ENCODE measurements around the gene PHF14.
"Not testable (repeated sequence)": the region's sequence is repeated elsewhere in the genome, so short reads cannot be mapped to it uniquely, and the experiment has no call there.

Gene PHF14

GRCh38 chr7:10973061-10973941 is at the start of gene PHF14:
Gene PHF14, plus strand, starts transcription at chr7:10973872. Its CDS starts 452 bp downstream, at chr7:10974324.
- TF ChIP-seq, protein P1, sequence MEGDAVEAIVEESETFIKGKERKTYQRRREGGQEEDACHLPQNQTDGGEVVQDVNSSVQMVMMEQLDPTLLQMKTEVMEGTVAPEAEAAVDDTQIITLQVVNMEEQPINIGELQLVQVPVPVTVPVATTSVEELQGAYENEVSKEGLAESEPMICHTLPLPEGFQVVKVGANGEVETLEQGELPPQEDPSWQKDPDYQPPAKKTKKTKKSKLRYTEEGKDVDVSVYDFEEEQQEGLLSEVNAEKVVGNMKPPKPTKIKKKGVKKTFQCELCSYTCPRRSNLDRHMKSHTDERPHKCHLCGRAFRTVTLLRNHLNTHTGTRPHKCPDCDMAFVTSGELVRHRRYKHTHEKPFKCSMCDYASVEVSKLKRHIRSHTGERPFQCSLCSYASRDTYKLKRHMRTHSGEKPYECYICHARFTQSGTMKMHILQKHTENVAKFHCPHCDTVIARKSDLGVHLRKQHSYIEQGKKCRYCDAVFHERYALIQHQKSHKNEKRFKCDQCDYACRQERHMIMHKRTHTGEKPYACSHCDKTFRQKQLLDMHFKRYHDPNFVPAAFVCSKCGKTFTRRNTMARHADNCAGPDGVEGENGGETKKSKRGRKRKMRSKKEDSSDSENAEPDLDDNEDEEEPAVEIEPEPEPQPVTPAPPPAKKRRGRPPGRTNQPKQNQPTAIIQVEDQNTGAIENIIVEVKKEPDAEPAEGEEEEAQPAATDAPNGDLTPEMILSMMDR (IDR thresholded peaks at IDR 0.05; ENCODE audit: extremely low read depth, missing control alignments) = no peak
- peak; percentile 95 for DNase-seq (ENCODE audit: low spot score)

- DNase-seq (ENCODE audit: low spot score) = no peak
- TF ChIP-seq, protein P1 (IDR thresholded peaks at IDR 0.05; ENCODE audit: extremely low read depth, missing control alignments) = no peak
Measured at GRCh38 chr7:10924370-10924769, 49.3 kb upstream of the PHF14 start.

DNA sequence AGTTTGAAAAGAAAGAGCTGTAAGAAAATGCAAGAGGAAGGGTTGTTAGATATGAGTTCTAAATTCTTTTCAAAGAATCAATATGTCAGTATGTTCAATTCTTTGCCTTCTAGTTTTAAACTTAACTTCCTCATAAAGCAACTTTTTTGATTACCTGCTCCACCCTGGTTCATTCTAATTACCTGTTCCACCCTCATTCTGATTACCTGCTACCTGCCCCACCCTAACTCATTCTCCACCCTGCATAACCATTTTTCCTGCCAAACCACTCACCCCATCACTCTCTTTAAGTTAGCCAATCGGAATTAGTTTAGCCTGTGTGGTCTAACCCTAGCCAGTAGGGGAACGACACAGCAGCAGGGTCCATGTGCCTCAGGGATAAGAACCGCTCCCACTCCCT is 45.5 kb upstream of the PHF14 start:
- not testable (repeated sequence) for DNase-seq (ENCODE audit: low spot score)

- TF ChIP-seq, protein P1 (IDR thresholded peaks at IDR 0.05; ENCODE audit: extremely low read depth, missing control alignments) = no peak
- DNase-seq (ENCODE audit: low spot score) = no peak
Measured at GRCh38 chr7:10930551-10930950, 43.1 kb upstream of the PHF14 start.

- DNase-seq (ENCODE audit: low spot score) = no peak
- TF ChIP-seq, protein P1 (IDR thresholded peaks at IDR 0.05; ENCODE audit: extremely low read depth, missing control alignments) = no peak
Measured at GRCh38 chr7:10931161-10931560, 42.5 kb upstream of the PHF14 start.

DNA sequence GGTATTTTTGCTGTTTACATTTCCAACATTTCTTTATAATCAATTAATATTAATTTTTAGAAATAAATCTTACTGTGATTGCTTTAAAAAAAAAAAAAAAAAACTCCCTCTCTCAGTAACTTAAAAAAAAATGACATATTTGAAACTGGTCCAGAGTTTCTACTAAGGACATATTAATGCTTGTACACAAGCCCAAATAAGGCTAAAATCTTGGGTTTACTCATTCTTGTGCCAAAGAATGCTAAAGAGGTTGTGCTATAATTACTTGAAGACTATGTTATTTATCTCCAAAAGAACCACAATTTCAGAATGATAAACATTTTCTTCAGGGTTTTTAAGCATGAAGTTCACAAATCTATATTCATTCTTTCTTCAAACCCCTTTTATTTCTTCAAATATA is 39.4 kb upstream of the PHF14 start:
- no peak for DNase-seq (ENCODE audit: low spot score)
- TF ChIP-seq, protein P1 (IDR thresholded peaks at IDR 0.05; ENCODE audit: extremely low read depth, missing control alignments) = no peak

GRCh38 chr7:10939237-10939910 is 34.3 kb upstream of the PHF14 start:
- peak; percentile 11 for DNase-seq (ENCODE audit: low spot score)
- TF ChIP-seq, protein P1 (IDR thresholded peaks at IDR 0.05; ENCODE audit: extremely low read depth, missing control alignments) = no peak

All from GM20000 (cell line).